Measurements from ENCODE around the gene MOCS2. TPM values are rescaled to one million over a fixed set of nuclear protein-coding genes. Genes with fewer than 3 reads are reported as not detected.

MOCS2 gene
- total RNA-seq, 1 experiment from 2014 or later, result 110 TPM

GRCh38 chr5:53052499-53052898, 57.1 kb downstream of the MOCS2 start:
- no peak for DNase-seq (ENCODE audit: low read depth)

DNA sequence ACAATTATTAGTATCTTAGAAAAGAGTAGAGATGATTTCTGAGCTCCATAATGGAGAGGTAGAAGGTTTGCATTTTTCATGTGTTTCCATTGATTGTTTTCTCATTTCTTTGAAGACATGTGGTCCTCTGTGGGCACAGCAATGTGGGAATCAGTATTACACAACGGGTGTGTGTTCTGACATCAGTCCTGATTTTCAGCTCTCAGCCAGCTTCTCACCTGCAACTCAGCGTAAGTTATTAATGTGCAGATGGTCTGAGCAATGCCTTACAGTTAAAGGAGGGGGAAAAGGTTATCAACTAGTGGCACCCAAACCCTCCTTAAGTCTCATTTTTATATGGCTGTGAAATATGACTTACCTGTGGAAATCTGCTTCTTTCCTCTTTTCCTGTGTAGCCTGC, 61.3 kb downstream of the MOCS2 start:
- no peak for DNase-seq (ENCODE audit: low read depth)

Other genes starting within 250 kb of the MOCS2 start
- 24.6 and 30.1 TPM in 2 replicates for gene ITGA2, start 120.4 kb downstream of the MOCS2 start, total RNA-seq (2014; rRNA removed; shearing (Covaris generic))